Neural progenitor cell (in vitro differentiated cells): ENCODE data around the gene QRFP.

ENCODE experiments used
- EZH2 ChIP-seq: fragments of 200-600 bp; sonication (generic); IDR thresholded peaks from 2 replicates; pipeline ENCODE4 v1.6.1; 2017; ENCODE audit warnings: antibody characterized with exemption, mild to moderate bottlenecking, moderate library complexity
- TF ChIP-seq, protein P1 (sequence below): fragments of 200-600 bp; sonication (generic); IDR thresholded peaks from 2 replicates; pipeline ENCODE4 v1.5.1; 2017; ENCODE audit warnings: antibody characterized with exemption, mild to moderate bottlenecking

DNA sequence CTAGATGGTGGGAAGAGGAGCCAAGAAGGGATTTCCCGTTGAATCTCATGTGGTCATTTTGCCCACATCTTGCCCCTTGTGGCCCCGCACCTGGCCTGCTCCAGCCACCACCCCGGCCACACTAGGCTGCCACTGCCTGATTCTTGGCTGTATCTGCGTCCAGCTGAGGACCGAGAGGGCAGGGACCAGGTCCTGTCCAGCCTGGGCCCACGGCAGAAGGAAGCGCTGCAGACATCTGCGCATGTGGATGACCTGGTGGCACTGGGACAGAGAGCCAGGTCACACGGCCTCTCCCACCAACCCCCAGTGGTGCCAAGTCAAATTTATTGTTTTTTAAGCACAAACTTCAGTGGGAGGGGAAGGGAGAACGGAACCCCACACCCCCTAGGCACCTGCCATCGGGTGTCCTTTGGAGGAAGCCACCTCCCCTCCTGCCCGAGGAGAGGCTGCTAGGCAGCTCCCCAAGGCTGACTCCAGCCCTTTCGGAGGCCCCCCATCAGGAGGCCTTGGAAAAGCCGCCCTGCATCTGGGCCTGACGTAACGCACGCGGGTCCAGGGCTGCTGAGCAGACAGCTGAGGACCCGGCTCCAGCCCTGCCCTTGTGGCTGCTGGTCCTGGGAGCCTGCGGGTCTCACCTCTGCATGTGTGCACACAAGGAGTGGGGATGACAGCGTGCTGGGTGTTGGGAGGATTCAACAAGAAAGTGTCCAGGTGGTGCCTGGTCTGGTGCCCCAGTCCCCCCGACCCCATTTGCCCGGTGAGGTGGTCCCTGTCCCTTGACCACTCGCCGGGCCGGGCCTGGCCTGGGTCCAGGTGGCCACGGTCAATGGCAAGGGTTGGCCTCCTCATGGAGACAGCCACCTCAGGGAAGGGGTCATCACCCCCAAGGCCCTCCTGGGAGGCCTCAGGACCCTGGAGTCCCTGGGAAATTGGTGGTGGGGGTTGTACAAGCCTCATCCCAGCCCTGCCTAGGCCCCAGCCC is 5.9 kb upstream of the QRFP start:
- TF ChIP-seq, protein P1, sequence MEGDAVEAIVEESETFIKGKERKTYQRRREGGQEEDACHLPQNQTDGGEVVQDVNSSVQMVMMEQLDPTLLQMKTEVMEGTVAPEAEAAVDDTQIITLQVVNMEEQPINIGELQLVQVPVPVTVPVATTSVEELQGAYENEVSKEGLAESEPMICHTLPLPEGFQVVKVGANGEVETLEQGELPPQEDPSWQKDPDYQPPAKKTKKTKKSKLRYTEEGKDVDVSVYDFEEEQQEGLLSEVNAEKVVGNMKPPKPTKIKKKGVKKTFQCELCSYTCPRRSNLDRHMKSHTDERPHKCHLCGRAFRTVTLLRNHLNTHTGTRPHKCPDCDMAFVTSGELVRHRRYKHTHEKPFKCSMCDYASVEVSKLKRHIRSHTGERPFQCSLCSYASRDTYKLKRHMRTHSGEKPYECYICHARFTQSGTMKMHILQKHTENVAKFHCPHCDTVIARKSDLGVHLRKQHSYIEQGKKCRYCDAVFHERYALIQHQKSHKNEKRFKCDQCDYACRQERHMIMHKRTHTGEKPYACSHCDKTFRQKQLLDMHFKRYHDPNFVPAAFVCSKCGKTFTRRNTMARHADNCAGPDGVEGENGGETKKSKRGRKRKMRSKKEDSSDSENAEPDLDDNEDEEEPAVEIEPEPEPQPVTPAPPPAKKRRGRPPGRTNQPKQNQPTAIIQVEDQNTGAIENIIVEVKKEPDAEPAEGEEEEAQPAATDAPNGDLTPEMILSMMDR, result no peak
- TF ChIP-seq EZH2, result no peak
